Pons (tissue), 1 donor: Measurements from ENCODE around the gene COG2.
"Not testable (repeated sequence)": the region's sequence is repeated elsewhere in the genome, so short reads cannot be mapped to it uniquely, and the experiment has no call there.

Source experiments
- DNase-seq: peaks from one replicate; pipeline ENCODE4 v3.0.0-alpha.2; 2016; ENCODE audit warnings: low spot score

The COG2 gene, protein sequence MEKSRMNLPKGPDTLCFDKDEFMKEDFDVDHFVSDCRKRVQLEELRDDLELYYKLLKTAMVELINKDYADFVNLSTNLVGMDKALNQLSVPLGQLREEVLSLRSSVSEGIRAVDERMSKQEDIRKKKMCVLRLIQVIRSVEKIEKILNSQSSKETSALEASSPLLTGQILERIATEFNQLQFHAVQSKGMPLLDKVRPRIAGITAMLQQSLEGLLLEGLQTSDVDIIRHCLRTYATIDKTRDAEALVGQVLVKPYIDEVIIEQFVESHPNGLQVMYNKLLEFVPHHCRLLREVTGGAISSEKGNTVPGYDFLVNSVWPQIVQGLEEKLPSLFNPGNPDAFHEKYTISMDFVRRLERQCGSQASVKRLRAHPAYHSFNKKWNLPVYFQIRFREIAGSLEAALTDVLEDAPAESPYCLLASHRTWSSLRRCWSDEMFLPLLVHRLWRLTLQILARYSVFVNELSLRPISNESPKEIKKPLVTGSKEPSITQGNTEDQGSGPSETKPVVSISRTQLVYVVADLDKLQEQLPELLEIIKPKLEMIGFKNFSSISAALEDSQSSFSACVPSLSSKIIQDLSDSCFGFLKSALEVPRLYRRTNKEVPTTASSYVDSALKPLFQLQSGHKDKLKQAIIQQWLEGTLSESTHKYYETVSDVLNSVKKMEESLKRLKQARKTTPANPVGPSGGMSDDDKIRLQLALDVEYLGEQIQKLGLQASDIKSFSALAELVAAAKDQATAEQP

DNA sequence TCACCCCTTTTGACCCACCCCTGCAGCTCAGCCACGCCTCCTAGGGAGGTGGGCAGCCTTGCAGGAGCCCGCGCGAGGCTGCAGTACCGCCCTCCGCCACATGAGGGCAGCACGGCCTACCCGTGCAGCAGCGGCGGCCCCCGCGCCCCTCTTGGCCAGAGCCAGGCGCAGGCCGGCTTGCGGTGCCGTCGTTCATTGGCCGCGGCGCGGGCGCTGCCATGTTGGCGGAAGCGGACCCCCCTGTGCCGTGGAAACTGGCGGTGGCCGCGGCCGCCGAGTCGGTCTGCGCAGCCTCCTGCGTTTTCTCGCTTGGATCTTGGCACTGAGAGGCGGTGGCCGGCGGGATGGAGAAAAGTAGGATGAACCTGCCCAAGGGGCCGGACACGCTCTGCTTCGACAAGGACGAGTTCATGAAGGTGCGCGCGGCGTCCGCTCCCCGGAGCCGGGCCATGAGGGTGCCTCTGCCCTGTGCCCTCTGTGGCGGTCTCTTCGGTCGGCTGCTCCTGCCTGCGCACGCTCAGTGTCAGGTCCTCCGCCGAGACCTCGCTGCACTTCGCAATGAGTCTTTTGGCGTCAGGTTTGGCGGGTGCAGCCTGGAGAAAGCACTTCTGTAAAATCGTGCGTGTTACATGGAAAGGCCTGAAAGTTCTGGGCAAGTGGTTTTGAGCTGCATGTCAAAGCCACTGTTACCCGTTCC is at the start of gene COG2:
TSS of gene COG2 (plus strand) at position 219 of the 697 bp plus-strand sequence. CDS start at position 345, 126 bp downstream.
- peak; percentile 90 for DNase-seq

DNA sequence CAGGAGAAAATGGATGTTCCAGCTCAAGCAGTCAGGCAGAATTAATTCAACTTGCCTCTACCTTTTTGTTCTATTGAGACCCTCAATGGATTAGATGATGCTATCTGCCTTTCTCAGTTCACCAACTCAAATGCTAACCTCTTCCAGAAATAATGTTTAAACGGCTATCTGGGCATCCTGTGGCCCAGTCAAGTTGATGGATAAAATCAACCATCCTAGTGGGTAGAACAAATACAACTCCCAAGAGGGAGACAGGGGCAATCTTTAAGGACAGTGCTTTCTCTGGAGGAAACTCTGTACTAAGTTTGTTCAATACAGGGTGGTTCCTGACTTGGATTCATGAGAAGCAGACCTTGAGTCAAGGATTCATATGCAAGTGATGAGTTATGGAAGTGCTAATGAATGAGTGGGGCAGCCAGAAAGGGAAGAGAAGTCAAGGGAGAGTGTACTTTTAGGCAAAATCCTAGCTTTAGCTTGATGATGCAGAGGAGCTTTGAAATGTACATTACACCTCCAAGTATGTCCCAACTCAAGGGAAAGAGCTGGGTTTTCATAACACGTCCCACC is 49.4 kb upstream of the COG2 start:
- DNase-seq: no peak

DNA sequence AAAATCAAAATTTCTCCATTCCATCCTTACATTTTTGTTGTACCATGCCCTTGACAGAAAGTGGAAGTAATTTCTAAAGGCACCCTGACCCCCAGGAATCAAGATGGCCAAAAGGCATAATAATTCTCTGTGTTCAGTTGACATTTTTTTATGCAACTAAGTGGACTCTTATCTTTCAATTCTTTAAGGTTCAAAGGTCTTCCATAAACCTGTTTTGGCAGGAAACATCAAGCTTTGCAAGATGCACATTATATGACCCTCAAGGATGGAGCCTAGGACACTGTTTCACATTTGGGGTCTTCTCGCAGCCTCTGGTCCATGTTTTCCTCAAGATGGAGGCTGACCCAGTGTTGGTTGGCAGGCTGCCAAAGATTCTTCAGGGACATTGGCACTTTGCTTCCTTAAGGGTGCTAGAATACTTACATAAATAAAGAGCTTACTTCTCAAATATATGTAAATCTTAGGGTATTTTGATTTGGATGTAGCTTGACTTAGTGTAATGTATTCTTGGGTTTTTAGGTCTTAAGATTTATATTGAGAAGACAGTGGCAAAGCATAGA is 48.0 kb upstream of the COG2 start:
- no peak for DNase-seq

DNA sequence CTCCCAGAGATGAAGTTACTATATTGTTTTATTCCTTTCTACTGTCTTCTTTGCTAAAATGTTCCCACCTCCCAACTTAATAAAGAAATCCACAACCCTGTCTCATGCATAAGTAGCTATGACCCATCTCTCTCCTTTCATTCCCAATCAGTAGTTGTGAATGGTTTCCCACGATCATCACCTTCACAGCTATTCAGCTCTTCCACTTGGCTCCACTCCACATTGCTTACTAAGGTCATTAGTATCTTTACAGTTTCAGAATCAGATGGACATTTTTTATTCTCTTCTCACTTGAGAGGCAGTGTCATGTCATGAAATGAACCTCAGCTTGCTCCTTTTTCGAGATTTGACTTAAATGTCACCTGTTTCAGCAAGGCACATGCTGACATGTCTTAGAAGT is 47.1 kb upstream of the COG2 start:
- DNase-seq: no peak

DNA sequence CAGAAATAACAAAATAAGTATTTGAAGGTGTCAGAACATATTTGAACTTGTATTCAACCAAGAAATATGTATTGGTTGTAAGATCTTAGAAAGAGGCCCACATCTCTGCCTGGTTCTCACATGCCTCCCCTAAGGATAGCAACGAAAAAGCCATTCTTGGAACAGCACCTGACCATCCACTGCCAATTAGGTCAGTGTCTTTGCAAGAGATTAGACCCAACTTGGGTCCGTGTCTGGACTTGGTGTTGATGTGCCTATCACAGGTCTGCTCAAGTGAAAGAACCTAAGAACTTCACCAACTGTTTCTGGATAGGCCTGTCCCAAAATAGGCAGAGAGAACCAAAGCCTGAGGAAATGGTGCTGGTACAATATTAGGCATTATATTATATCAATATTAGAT is 46.0 kb upstream of the COG2 start:
- no peak for DNase-seq

DNA sequence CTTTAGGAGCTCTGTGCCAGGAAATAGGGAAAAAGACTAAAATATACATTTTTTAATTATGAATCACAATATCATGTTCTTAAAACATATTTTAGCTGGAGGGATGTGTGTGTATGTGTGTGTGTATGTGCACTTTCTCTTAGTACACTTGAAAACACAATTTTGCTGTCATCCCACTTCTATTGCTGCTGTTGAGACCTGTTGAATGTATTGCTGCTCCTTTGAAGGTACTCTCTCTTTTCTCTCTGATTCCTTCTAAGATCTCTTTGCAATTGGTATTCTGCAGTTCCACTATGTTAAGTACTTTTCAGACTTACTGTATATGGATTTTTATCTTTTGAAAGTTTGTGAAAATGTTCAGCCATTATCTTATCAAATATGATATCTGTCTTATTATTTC is 43.5 kb upstream of the COG2 start:
- no peak for DNase-seq

DNA sequence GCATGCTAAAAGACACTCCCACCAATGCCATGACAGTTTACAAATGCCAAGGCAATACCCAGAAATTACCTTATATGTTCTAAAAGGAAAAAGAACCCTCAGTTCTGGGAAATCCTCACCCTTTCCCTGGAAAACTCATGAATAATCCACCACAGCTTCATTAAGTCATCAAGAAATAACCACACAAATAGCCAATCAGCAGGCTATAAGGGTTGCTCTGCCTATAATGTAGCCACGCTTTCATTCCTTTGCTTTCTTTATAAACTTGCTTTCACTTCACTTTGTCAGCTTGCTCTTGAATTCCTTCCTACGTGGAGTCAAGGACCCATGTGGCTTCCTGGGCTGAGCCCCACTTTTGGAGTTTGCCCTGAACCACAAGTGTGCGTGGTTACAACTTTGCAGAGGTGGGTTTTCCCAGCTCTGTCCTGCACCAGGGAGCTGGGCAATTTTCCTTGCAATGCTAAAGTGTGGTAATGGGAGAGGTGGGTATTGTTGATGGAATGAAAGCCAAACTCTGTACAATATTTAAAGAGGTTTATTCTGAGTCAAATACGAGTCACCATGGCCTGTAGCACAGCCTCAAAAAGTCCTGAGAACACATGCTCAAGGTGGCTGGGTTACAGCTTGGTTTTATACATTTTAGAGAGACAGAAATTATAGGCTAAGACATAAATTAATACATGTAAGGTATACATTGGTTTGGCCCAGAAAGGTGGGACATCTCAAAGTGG is 42.2 kb upstream of the COG2 start:
- no peak for DNase-seq

DNA sequence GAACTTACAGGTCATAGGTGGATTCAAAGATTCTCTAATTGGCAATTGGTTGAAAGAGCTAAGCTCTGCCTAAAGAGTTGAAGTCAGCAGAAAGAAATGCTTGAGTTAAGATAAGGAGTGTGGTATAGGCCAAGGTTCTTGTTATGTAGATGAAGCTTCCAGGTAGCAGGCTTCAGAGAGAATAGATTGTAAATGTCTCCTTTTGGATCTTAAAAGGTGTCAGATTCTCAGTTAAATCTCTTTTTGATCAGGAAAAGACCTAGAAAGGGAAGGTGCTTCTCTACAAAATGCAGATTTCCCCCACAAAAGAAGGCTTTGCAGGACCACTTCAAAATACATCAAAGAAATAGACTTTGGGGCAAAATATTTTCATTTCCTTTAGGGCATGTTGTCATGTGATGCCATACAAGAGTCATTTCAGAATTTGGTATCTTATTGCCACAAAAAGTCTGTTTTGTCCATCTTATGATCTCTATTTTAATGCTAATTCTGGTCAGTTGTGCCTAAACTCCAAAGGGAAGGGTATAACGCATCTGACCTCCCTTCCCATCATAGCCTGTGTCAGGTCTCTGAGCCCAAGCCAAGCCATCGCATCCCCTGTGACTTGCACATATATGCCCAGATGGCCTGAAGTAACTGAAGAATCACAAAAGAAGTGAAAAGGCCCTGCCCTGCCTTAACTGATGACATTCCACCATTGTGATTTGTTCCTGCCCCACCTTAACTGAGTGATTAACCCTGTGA is 41.5 kb upstream of the COG2 start:
- not testable (repeated sequence) for DNase-seq

DNA sequence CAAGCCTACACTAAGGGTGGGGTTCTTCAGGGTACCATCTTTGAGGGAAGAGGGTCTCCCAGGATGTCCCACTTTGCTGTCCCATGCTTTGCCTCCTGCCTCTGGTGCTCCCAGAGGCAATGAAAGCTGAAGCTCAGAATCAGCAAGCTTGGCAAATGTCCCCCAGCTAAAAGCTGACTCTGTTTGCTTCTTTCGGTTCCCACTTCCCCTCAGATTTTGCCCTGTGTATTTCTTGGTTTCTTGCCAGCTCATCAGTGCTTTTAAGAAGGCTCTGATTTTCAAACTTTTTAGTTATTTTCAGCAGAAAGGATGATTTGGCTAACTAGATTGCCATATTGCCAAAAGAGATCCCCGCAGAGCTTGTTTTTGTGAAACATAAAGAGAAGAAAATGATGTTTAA is 33.1 kb upstream of the COG2 start:
- DNase-seq: peak; percentile 37

DNA sequence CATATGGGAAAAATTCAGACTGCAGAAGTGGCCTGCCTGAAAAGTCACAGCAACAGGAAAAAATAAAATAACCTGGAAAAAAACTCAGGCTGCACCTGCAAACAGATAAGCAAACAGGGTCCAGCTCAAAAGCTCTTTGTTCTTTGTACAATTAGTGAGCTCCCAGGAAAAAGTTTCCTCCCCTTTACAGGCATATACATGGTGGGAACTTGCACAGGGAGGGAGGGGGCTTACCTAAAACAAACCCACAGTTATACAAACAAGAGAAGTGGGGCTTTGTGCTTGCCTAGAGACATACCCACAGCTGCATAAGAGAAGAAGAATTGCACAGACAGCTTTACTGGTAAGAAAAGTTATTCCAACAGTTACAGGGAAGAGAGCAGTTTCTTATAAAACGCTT is 31.7 kb upstream of the COG2 start:
- DNase-seq: no peak

DNA sequence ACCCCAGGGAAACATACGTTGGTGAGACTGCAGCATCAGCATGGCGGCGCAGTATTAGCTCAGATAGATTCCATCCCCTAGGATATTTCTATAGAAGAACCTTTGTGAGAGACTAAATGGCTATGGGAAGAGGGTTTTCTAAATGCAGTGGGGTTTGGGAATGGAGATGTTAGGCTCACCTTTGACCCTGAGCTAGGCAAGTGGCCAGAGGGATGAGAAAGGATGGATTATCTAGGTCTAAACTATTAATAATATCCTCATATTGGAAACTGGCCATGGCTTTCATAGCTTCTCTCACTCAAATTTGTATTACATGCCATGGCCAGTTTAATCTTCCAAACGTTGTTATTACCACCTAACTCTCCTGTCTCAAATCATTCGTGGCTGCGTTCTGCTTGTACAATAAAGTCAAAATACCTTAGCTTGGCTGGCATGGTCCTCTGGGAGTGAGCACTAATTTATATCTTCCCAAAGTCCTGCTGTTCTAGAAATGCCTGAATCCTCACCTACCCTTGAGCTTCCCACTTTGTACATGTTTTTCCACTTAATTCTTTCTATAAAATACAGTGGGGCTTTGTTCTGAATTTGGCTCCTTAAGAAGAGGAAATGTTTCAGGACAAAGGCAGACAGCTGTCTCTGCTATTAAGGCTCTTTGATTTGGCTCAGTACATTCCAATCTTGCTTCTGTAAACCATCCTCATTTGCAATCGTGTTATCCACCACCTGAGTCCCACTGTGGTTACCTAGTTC is 31.0 kb upstream of the COG2 start:
- DNase-seq: no peak

DNA sequence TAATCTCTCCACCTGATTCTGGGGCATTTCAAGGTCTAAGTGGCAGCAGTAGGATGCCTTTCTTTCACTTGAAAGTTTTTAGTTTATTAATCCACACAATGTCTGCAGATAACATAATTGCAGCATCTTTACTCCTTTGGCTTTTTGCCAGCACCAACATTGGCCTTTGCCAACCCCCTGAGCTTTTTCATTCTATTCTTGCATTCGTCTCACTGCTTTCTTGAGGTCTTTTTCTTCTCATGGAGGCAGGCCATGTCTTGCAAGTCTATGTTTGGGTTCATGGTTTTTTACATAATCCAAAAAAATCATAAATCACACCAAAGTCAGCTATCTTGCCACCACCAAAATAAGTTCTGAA is 30.4 kb upstream of the COG2 start:
- DNase-seq: no peak

DNA sequence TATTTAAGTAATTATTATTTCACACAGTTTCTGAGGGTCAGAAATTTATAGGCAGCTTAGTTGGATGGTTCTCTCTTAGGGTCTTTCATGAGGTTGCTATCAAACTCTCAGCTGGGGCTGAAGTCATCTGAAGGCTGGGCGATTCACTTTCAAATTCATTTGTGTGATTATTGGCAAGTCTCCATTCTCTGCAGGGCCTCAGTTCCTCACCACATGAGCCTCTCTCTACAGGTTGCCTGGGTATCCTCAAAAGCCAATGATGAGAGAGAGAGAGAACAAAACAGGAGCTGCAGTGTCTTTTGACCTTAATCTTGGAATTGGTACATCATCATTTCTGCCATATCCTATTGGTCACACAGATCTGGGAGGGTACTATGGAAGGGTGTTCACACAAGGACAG is 29.6 kb upstream of the COG2 start:
- DNase-seq: no peak

DNA sequence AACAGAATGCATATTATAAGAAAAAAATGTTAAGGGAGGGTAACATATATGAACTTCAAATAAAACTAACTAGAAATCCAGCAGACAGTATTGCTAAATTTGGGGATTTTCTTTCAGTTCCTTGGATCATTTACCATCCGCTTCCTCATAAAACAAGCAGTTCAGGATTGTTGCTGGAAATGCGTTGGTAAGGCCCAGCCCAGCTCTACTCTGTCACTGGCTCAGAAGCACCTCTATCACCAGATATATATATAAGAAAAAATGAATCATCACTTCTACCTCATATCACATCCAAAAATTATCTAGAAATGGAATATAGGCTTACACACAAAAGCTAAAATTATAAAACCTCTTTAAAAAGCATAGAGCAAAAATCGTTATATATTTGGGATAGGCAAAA is 28.2 kb upstream of the COG2 start:
- DNase-seq: no peak

DNA sequence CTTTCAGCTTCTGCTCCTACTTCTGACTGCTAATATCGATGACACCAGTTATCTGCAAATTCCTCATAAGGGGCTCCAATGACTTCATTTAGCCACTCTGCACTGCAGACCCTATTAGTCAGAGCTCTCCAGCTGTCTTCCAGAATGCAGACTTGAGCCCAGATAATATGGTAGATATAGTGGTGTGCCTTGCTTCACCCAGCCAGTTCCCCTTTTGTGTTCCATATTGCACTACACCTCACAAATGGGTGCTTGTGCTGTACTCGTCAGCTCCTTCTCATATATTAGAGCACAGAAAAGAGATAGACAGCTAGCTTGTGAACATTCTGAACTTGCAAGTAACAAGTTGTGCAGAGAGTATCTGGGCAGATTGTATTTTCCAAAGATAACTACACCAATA is 23.7 kb upstream of the COG2 start:
- DNase-seq: no peak

DNA sequence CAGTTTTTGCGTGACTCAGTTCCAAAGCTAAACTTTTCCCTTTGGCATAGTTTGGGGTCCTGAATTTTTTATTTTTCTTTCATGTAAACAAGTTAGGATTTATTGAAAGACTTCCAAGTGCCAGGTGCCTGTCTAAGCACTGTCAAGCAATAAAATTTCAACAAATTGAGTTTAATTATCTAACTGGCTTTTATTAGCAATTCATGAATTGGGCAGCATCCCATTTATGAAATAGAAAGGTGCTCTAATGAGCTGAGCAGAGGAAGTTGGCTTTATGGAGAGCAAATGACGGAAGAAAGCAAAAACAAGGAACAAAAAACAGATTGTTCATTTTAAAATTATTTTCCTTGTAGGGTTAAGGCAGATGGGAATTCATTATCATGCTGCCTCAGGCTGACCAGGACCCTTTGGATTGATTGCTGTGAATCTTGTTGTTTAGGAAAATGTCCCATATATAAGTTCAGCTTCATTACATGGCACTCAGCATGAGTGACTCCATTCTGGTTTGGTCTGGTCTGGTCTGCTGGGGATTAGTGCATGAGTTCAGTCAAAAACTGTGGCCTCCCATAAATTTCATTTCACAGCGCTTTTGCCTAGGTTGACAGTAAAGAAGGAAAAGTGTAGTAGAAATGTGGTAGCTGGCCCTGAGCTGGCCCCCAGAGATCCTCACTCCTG is 21.5 kb upstream of the COG2 start:
- no peak for DNase-seq

DNA sequence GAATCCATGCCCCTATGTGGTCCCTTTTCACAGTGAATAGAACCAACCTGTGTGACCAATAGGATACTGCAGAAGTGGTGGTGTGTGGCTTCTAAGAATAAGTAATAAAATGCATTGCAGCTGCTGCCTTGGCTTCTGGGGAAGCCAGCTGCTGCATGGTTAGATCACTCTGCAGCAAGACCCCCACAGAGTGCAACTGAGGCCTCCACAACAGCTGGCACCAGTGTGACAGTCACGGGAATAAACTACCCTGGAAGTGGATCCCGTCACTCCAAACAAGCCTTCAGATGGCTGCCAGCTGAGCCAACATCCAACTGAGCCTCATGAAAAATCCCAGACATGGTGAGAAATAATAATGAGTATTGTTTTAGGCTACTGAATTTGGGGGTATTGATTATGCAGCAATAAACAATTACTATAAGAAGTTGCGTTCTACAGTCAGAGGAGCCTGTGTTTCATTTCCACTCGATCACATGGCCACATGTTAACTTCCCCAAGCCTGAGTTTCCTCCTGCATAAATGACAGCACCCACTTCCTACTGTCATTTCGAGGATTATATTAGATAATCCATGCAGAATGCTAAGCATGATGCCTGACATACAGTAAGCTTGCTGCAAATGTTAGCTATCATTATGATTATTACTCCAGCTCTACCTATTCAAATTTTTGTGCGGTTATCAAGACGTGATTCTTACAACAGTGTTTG is 20.8 kb upstream of the COG2 start:
- DNase-seq: no peak

DNA sequence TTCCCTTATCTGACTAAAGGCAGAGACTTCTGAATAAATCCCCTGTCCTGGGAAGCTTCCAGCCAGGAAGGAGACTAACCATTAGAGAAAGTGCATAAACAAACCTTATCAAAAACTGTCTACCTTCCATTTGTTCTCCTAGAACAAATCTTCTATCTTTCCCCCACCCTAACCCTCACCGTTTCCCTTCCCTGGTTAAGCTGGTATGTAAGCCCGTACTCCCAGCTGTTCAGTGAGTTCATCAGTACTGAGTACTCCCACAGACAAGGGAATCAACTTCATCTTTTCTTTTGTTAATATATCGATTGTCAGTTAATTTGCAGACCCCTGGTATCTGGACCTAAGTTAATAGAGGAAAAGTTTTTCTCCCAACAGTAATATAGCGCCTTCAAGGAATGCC is 20.1 kb upstream of the COG2 start:
- DNase-seq: no peak

DNA sequence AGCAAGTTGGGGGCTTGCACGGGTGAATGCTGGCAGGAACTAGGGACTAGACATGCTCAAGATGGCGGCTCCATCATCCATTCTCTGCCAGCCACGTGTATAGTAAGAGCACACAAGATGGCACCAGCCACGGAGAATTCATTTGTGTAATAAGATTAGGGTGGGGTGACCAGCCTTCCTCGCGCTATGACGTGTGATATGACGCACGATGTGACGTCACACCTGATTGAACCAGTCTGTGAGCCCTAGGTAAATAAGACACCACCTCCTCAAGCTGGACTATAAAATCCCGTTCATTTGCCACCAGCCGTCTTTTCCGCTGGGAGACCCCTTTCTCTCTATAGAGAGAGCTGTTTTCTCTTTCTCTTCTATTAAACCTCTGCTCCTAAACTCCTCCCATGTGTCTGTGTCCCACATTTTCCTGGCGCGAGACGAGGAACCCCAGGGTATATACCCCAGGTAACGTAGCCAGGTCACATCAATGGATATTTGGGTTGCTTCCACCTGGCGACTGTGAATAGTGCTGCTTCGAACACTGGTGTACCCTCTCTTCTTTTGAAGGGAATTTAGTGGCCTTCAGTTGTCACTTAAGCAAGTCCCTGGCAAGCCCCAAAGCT is 18.1 kb upstream of the COG2 start:
- no peak for DNase-seq
